ENCODE data around the gene MYO1D. TPM values are rescaled to one million over a fixed set of nuclear protein-coding genes. Genes with fewer than 3 reads are reported as not detected.
A peak's percentile ranks its signal among the peaks of the same experiment; 100 is the strongest.

Gene MYO1D
- total and polyA plus RNA-seq, 8 donors = 11.6 to 727 (median 73.4) TPM

DNA sequence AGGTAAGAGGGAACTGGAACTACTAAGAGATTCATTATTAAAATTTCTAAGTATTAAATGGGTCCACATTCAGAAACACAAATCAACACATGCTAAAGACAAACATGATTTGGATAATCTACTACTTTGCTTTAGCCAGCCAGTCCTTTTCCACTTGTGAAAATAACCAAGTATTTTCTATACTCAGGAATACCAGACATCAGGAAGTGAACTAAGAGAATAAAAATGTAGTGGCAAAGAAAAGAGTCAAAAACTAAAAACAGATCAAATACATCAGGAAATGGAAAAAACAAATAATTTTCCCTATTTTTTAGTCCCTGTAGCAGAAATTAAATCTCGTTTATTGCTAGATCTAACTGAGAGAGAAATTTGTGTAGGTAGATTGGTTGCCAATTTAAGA is 78.0 kb downstream of the MYO1D start:
- no peaks in the 10 kb centered on the region for H3K9me3 ChIP-seq
- H3K36me3 ChIP-seq = no peaks in the 10 kb centered on the region
- H3K4me1 ChIP-seq = peaks cover 0 to 32% (median 3%) of the 10 kb centered on the region in 4 donors
- TF ChIP-seq, protein P1, sequence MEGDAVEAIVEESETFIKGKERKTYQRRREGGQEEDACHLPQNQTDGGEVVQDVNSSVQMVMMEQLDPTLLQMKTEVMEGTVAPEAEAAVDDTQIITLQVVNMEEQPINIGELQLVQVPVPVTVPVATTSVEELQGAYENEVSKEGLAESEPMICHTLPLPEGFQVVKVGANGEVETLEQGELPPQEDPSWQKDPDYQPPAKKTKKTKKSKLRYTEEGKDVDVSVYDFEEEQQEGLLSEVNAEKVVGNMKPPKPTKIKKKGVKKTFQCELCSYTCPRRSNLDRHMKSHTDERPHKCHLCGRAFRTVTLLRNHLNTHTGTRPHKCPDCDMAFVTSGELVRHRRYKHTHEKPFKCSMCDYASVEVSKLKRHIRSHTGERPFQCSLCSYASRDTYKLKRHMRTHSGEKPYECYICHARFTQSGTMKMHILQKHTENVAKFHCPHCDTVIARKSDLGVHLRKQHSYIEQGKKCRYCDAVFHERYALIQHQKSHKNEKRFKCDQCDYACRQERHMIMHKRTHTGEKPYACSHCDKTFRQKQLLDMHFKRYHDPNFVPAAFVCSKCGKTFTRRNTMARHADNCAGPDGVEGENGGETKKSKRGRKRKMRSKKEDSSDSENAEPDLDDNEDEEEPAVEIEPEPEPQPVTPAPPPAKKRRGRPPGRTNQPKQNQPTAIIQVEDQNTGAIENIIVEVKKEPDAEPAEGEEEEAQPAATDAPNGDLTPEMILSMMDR (IDR thresholded peaks at IDR 0.05) = no peak
- TF ChIP-seq POLR2A (IDR thresholded peaks at IDR 0.05) = no peak
- TF ChIP-seq POLR2AphosphoS5 (IDR thresholded peaks at IDR 0.05) = no peak
- H3K27me3 ChIP-seq = no peaks in the 10 kb centered on the region
- H3K4me3 ChIP-seq = no peak overlapping the region
- no peak overlapping the region for H3K27ac ChIP-seq
- DNase-seq = no peak
- intact Hi-C loops (cut with DNase I; ENCODE audit: low total_unique reads) = no loop called here
- 81 to 93% (median 86%) methylated on average over 1 of the region's 1 CpG for WGBS, 5 donors

DNA sequence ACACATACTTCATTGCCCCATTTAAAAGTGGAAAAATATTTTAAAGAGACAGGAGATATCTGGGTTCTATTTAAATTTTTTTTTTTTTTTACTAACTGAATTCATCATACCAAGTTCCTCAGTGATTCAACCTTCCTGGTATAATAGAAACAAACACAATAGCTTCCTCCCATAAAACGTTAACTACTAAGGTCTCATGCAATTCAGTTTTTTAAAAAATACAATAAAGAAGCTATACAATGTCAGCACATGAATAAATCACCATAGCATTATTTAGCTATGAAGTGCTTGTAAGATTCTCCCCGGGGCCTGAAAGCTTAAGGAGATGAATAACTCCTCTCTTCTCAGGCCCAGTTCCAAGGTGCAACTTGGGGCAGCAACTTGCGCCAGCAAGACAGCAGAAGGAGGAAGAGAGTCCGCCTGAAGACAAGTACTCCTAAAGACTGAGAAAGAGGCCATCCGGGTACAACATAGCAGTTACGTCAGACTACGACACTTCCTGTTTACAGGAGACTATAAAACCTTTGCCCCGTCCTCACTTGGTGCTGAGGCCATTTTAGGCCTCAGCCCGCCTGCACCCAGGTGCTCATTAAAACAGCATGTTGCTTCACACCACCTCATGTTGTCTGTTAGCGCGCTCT is 81.5 kb downstream of the MYO1D start:
- no peak for DNase-seq
- no peaks in the 10 kb centered on the region for H3K27me3 ChIP-seq
- H3K9me3 ChIP-seq = no peaks in the 10 kb centered on the region
- no peaks in the 10 kb centered on the region for H3K36me3 ChIP-seq
- intact Hi-C loops (cut with DNase I; ENCODE audit: low total_unique reads) = no loop called here
- TF ChIP-seq, protein P1 (IDR thresholded peaks at IDR 0.05) = no peak
- no peak for TF ChIP-seq EP300 (IDR thresholded peaks at IDR 0.05)
- TF ChIP-seq POLR2A (IDR thresholded peaks at IDR 0.05) = no peak
- no peak for TF ChIP-seq POLR2AphosphoS5 (IDR thresholded peaks at IDR 0.05)
- no peak overlapping the region for H3K4me3 ChIP-seq
- H3K27ac ChIP-seq = no peak overlapping the region
- H3K4me1 ChIP-seq = peaks cover 0 to 19% (median 0%) of the 10 kb centered on the region in 4 donors
- WGBS, 5 donors = 77 to 89% (median 83%) methylated on average over 11 of the region's 11 CpGs

DNA sequence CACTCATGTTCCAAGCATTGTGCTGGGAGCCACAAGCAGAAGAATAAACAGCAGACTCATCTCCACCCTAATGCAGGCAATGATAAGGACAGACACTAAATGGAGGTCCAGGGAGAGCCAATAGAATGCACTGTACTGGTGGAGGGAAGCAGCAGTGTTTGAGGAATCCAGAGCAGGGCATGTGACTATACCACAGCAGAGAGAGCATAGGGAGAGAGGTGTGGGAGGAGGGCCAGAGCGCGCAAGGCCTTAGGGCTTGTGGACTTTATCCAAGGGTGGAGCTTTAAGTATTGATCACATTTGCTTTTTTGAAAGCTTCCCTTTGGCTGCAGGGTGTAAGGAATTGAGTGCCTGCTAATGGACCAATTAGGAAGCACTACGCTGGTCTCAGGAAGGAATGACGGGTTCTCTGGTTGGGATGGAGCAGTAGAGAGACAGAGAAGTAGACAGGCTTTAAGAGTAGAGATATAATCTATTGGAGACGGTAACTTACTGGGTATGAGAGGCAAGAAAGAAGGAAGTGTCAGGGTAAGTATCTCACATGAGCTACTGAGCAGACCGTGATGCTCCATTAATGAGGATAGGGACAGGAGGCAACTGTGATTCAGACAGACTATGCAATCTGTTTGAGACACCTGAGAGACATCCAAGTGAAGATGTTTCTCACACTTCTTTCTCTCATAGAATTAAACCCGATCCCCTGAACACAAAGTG is 82.2 kb downstream of the MYO1D start:
- H3K27ac ChIP-seq = no peak overlapping the region
- no peaks in the 10 kb centered on the region for H3K9me3 ChIP-seq
- no peak overlapping the region for H3K4me3 ChIP-seq
- intact Hi-C loops (cut with DNase I; ENCODE audit: low total_unique reads) = no loop called here
- peak in 1 of 2 donors; percentile 62 for DNase-seq
- no peak for TF ChIP-seq POLR2AphosphoS5 (IDR thresholded peaks at IDR 0.05)
- TF ChIP-seq EP300 (IDR thresholded peaks at IDR 0.05) = no peak
- TF ChIP-seq POLR2A (IDR thresholded peaks at IDR 0.05) = no peak
- TF ChIP-seq, protein P1 (IDR thresholded peaks at IDR 0.05) = no peak
- H3K36me3 ChIP-seq = no peaks in the 10 kb centered on the region
- WGBS, 5 donors = 77 to 89% (median 81%) methylated on average over 7 of the region's 7 CpGs
- H3K4me1 ChIP-seq = peaks cover 0 to 19% (median 0%) of the 10 kb centered on the region in 4 donors
- no peaks in the 10 kb centered on the region for H3K27me3 ChIP-seq

DNA sequence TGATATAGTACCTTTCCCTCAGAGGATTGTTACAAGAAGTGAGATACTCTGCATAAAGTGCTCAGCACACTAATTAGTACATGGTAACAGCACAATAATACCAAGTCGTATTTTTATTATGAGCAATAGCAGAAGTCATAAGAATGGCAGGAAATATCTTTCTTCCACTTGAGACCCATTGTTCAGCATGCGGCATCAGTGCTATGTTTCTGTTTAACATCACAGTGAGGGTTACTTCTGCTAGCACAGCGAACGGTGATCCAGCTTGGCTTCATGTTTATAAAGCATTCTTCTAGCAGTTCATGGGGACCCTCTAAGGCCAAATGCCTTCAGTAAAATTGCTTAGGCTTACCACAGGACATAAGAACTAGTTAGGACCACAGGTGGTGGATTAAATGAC is 83.1 kb downstream of the MYO1D start:
- H3K27me3 ChIP-seq = no peaks in the 10 kb centered on the region
- peaks cover 0 to 19% (median 0%) of the 10 kb centered on the region in 4 donors for H3K4me1 ChIP-seq
- 69 to 88% (median 79%) methylated on average over 4 of the region's 4 CpGs for WGBS, 5 donors
- H3K27ac ChIP-seq = no peak overlapping the region
- no peaks in the 10 kb centered on the region for H3K36me3 ChIP-seq
- TF ChIP-seq, protein P1 (IDR thresholded peaks at IDR 0.05) = no peak
- TF ChIP-seq POLR2AphosphoS5 (IDR thresholded peaks at IDR 0.05) = no peak
- no peak for TF ChIP-seq EP300 (IDR thresholded peaks at IDR 0.05)
- TF ChIP-seq POLR2A (IDR thresholded peaks at IDR 0.05) = no peak
- DNase-seq = no peak
- no peaks in the 10 kb centered on the region for H3K9me3 ChIP-seq
- intact Hi-C loops (cut with DNase I; ENCODE audit: low total_unique reads) = no loop called here
- H3K4me3 ChIP-seq = no peak overlapping the region
